Activated T-cell treated with anti-CD3 and anti-CD28 coated beads, Interleukin-2, amount 50 U/mL, for 1 hour (primary cell): ENCODE results near the gene ARHGEF2.

Source experiments
- DNase-seq: peaks from one replicate; pipeline ENCODE4 v3.0.0-alpha.2; 2020

ARHGEF2 gene

DNA sequence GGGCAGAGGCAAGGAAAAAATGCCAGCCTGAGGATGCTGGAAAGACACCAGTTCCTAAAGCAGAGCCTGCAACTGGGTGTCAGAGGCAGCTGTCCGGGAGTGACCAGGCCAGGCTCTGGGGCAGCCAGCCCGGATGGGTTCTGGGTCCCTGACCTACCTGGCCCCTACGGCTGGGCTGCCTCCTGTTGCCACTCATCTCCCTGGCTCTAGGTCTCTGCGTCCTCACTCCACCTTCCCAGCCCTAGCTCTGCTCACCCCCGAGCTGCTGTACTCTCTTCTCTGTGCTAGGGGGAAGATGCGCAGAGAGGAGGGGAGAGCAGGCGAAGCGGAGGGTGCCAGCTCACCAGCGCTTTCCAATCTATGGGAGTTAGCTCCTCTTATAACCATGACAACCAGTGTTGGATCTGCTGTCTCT is 9.0 kb downstream of the ARHGEF2 start:
- no peak for DNase-seq

DNA sequence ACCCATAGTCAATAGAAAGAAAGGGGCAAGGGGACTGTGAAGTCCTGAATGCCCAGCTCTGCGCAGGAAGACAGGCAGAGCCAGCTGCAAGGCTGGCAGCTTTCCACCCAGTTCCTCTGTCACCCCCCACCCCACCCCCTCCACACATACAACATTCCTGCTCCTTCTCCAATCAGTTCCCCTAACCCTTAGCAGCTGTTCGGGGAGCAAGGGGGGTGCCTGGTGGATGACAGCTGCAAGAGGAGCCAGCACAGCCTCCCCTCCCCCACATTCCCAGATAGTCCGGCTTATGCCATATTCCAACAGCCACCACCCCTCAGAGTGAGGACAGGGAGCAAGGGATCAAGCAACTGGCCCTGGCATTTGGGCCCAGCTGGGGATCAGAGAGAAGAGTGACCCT is 9.7 kb downstream of the ARHGEF2 start:
- DNase-seq, result no peak

DNA sequence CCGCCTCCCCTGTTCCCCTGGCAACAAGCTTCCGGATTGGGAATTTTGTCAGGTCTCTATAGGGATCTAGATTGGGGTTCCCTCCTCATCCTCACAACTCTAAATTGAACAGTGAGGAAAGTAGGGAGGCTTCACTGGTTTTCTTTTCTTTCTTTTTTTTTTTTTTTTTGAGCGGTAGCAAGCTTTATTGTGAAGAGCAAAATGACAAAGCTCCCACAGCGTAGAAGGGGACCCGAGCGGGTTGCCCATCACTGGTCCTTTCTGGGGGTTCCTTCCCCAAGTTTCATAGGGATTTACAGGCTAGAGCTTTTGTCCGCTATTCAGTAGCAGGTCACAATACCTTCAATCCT is 10.3 kb downstream of the ARHGEF2 start:
- no peak for DNase-seq

DNA sequence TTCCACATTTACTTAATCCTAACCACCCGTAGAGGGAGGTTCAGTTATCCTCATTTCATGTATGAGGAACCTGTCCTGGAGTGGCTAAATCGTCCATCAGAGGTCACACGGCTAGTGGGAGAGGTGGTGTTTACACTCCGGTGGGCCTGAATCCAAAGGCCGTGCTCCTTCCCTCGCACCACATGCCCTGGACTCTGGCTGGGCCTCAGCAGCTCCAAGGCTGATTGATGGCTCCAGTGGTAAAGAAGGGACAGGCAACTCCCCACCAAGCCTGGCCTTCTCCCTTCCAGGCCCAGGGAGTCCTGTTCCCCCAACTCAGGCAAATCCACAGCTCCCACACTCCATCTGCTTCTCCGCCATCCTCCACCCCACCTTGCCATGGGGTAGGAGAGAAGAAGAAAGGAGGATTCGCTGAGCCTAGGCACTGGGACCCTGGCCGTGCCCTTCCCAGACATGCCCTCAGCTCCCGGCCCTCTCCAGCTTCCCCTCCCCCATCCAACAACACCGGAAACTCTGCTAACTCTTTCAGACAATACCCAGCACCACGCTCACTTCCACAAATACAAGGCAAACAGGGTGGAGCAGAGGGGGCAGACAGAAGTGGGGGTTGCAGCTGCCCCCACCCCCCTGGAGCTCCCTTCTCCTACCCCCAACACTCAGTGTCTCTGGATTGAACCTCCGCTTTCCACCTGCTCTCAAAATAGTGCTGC is 10.9 kb downstream of the ARHGEF2 start:
- no peak for DNase-seq

DNA sequence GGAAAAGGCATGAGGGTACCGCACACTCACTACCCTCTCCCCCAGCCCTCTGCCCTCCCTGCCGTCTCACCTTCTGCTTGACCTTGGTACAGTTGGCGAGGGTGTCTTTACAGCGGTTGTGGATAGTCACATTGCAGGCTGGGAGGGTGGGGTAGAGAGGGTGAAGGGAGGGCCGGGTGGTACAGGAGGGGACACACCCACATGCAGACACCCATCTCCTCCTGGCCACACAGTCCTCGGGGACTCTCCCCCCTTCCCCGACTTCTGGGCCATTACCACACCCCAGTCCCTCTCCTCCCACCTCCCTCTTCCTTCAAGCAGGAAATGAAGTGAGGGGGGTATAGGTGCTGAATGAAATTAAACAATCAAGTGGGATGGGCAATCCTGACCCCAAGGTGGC is 11.6 kb downstream of the ARHGEF2 start:
- no peak for DNase-seq

DNA sequence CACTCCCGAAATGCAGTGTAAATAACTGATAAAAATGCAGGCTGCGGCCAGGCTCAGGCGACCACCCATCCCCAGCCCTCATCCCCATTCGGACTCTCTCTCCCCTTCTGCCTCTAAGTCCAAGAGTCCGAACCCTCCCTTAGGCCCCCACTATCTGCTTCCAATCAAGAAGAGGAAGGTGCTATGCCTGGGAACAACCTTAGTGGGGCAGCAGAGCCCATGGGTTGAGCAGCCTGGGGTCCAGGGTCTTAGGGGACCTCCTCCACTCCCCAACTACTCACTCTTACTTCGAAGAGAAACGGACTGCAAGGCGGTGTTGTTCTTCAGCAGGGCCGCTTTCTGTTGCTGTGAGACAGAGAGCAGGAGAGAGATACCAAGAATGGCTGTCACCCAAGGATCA is 12.2 kb downstream of the ARHGEF2 start:
- no peak for DNase-seq

DNA sequence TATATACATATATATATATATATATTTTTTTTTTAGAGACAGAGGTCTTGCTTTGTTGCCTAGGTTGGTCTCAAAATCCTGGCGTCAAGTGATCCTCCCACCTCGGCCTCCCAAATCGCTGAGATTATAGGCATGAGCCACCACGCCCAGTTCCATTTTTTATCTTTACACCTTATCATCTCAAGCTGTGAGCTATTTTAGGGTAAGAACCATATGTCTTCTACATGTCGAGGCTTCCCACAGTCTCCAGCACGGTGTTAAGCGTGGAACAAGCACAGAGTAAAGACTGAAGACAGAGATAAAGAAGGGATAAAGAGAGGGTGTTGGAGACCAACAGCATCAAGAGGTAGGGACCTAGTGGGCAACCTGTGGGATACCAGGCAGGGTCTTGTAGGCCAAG is 14.2 kb downstream of the ARHGEF2 start:
- no peak for DNase-seq

DNA sequence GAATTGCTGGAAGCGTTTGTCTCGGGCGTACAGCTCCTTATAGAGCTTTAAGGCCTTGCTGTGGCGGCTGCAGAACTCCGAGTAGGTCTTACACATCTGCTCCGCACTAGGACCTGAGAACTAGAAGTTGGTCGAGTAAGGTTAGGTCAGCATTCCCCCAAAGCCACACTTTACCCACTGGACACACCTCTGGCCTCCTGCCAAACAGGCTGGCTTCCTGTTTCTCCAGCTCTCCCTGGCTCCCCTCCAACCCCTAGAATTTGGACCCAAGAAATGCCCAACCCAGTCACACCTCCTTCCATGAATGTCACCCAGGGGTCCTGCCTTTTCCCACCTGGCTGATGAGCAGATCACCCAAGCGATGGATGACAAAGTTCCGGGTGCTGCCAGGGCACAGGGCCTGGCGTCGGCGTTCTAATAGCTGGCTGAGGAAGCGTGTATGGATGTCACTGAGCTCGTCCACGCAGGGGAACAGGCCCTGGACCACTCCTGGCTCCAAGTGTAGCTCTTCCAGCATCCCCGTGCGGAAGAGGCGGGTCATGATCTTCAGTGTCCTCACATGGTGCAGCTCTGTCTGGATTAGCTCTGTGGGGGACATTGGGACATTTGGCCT is 15.6 kb downstream of the ARHGEF2 start:
- DNase-seq, result no peak

DNA sequence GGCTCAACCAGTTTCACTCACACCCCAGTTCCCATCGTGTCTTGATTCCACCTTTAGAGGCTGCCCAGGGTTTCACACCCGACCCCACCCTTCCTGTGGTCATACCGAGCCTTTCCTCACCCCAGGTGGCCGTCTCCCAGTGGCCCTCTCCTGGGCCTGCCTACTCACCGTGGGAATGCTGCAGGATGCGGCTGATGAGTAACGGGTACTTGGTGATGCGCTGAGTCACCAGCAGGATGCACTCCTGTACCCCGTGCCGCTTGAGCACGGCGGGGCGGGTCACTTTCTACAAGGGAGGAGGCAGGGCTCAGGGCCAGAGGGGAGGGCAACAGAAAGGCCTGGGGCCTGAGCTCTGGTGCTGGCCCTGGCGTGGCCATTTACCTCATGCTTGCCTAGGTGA is 16.4 kb downstream of the ARHGEF2 start:
- no peak for DNase-seq

DNA sequence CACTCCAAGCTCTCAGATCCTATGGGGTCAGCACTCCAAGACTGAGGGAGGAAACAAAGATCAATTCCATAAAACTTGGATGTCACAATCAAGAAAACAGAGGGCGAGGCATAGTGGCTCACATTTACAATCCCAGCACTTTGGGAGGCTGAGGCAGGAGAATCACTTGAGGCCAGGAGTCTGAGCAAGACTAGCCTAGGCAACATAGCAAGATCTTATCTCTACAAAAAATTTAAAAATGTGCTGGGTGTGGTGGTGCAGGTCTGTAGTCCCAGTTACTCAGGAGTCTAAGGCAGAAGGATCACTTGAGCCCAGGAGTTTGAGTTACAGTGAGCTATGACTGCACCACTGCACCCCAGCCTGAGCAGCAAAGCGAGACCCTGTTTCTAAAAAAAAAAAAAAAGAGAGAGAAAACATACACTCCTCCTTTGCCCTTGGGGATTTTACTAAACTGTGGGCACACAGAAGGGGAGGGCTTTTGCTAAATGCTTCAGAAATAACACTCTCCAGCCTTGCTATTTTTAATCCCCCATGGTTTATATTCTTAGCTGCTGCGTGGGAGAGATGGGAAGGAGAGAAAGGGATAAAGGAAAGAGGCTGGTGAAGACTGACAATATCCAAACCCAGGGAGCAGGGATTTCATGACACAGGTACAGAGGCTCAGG is 18.1 kb downstream of the ARHGEF2 start:
- no peak for DNase-seq

DNA sequence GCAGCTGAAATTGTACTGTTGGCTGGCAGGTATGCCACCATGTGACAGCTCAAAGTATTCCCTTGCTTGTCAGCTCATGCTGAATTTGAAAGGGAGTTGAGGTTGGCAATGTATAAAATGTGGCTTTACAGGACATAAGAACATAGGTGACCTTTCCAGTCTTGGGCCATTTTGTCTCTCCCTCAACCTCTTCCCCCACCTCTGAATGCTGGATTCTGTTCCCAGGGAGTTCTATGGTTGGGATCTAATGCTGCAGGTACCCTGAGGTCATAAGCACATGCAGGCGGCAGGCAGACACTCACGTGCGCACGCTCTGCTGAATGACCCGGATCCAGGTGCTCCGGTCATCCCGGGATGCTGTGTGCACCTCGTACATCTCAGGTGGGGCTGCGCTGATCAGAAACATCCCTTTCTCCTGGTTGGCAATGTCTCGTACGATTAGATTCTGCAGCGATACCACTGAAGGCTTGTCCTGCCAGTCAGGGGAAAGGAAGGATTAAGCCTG is 20.9 kb downstream of the ARHGEF2 start:
- DNase-seq, result no peak

DNA sequence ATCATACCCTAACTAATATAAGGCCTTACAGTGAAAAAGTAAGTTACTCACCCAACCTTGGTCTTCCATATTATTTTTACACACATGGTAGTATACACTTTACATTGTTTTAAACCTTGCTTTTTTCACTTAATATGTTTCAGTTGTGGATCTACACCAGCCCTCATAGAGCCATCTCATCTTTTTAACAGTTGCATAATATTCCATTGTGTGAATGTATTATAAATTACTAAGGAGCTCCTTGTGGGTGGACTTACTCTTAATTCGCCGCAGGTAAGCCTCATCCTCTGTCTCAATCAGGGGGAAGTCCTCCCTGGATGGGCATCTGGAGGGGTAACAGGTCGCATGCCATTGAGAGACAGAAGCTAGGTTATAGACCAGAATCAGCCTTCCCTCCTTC is 23.7 kb downstream of the ARHGEF2 start:
- DNase-seq, result no peak

DNA sequence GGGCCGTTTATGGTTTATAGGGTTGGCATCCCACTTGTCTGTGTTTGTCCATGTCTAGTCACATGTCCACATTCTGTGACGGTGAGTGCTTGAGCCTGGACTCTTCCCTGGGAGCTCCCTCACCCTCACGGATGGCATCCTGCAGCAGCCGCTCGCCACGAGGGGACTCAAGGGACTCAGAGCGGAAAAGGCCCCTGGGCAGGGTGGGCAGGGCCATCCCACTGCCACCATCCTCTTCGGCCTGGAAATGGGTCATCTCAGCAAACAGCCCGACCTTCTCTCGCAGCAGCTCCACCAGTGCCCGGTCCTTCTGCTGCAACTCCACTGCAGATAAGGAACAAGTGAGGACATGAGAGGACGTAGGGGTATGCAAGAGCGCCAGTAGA is 25.8 kb downstream of the ARHGEF2 start:
- no peak for DNase-seq

DNA sequence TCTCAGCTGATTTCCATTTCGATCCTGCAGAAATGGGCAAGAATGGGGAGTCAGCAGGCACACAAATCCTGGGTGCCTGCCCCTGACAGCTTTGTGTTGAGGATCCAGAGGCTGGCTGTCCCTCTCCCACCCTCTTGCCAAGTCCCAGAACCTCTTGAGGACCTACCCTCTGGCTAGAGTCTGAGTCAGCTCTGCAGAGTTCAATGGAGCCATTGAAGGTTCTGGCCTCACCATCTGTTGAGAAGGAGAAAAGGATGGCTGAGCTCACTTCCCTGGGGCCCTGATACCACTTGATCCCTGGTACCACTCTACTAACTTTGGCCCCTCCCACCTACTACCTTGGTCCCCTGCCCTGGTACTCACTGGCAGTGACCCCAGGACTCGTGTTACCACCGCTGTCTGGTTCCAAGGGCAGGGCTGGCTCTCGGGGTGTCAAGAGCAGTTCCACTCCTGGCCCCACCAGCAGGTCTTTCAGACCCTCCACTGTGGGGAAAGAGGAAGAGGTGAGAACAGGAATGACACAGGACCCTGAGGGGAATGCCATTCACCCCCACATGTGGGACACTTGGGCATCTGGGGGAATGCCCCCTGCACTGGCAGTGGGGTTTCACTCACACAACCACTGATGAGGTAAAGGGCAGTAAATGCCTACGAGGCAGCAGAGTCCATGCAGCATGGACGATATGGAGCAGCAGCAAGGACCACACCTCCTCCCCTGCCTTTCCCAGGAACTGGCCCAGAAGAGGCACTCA is 26.4 kb downstream of the ARHGEF2 start:
- DNase-seq, result no peak

DNA sequence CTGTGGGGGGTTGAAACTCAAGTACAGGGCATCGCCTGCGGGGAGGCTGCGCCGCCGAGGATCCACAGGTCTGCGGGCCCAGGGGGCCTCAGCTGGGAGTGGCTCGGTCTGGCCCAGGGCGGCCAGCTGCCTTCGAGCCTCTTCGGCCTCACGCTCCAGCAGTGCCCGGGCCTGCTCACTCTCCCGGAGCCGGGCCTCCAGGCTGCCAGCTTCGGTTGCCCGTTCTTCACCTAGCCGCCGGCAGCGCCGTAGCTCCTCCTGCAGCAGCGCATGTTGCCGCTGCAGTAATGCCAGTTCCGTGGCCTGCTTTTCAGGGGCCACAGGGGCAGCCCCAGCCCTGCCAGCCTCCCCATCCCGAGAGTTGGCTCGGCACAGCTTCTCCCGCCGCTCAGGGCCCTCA is 27.5 kb downstream of the ARHGEF2 start:
- DNase-seq, result no peak

DNA sequence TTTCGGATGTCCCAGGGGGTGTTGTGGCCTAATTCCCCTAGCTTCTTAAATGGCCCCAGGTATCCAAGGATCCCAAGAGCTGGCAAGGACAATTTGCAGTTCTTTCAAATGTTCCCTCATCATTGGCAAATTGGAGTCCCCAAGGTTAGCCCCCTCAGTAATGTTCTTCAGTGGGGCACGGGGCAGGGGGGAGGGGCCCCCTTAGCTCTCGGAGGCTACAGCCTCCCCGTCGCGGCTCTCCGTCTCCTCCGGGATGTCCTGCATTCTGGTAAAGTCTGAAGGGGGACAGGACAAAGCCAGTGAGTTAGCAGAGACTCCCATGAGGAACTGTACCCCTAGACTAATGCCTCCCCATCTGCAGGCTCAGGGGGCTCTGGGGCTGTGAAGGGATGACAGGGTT is 30.6 kb downstream of the ARHGEF2 start:
- no peak for DNase-seq

DNA sequence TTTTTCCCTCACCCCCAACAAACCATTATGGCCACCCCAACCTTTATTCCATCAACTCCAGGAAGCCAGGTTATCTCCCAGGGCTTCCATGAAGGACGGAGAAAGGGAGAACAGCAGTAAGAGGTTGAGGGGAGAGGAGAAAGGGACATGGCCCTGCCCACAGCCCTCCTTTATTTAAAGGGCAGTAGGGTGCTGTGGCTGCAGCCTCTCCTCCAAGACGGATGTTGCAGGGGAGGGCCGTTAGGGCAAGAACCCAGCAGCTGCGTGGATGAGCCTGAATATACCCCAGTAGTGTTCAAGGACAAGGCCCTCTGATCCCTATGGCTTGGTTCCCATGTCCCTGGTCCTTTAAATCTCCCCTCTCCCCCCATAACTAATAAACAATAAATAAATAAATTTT is 31.1 kb downstream of the ARHGEF2 start:
- DNase-seq, result no peak

DNA sequence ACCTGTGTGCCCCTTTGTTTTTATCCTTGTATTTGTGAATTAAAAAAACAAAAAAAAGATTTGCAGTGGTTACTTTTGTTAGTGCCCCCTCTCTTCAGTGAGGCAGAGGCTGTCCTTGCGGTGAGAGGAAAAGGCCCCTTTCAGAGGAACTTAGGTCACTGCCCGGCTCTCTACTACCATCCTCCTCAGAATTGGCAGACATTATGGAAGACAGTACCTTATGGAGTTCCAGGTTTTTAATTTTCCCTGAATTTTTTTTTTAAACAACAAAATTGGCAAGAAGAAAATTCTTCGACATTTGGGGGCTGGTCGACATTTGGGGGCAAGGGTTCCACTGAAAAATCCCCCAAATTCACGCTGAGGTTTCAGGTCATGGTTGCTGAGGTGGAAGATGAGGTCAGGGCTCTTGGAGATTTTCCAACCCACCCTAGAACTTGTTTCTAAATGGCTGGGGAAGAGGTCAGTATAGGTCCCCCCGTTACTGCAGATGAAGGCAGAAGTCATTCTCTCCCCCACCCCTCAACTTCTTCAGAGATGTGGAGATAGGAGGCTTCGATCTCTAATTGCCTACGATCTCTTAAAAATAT is 31.6 kb downstream of the ARHGEF2 start:
- no peak for DNase-seq

DNA sequence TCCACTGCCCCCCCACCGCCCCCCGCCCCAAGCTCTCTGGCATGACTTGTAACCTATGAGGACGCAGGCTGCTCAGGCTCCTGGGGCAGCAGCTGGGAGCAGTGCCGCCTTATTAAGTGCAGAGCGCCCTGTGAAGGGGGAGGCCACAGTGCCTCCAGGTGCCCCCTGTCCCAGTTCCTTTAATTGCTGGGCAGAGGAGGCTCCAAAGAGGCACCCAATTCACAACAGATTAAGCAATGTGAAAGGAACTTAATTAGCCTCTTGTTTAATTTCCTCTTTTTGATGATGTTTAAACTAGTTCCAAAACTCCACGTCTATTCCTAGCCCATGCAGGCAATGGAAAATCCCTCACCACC is 33.9 kb downstream of the ARHGEF2 start:
- DNase-seq, result no peak

DNA sequence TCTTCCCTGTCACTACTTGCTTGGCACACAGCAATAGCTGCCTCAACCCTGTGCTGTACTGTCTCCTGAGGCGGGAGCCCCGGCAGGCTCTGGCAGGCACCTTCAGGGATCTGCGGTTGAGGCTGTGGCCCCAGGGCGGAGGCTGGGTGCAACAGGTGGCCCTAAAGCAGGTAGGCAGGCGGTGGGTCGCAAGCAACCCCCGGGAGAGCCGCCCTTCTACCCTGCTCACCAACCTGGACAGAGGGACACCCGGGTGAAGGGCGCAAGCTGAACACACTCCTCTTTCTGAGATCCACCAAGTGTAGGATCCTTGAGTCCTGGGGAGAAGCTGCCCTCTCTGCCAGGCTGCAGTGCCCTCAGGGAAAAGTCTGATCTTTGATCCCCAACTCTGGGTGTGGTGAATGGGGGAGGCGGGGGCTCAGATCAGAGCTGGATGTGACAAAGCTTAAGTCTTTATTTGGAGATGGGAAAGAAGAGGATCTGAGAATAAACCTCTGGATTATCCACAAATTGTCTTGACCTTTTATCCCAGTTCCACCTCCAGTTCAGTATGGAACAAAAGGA is 35.7 kb downstream of the ARHGEF2 start:
- DNase-seq, result no peak

DNA sequence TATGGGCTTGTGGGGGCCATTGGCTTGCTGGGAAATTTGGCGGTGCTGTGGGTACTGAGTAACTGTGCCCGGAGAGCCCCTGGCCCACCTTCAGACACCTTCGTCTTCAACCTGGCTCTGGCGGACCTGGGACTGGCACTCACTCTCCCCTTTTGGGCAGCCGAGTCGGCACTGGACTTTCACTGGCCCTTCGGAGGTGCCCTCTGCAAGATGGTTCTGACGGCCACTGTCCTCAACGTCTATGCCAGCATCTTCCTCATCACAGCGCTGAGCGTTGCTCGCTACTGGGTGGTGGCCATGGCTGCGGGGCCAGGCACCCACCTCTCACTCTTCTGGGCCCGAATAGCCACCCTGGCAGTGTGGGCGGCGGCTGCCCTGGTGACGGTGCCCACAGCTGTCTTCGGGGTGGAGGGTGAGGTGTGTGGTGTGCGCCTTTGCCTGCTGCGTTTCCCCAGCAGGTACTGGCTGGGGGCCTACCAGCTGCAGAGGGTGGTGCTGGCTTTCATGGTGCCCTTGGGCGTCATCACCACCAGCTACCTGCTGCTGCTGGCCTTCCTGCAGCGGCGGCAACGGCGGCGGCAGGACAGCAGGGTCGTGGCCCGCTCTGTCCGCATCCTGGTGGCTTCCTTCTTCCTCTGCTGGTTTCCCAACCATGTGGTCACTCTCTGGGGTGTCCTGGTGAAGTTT is 36.4 kb downstream of the ARHGEF2 start:
- DNase-seq, result no peak
